Measurements from ENCODE around the gene GGA2.
"Not testable (repeated sequence)": the region's sequence is repeated elsewhere in the genome, so short reads cannot be mapped to it uniquely, and the experiment has no call there.

GGA2 gene

GRCh38 chr16:23465179-23465578 lies 45.1 kb downstream of the GGA2 start:
- Histone ChIP-seq H3K9me3 (ENCODE audit: control insufficient read depth, insufficient read depth, low read length) (no peaks in the 10 kb centered on the region), H3K4me3 (ENCODE audit: low read depth, low read length) (no peak overlapping the region), H3K36me3 (ENCODE audit: control insufficient read depth, insufficient read depth, low read length) (peaks cover 62% of the 10 kb centered on the region), H3K27me3 (ENCODE audit: control insufficient read depth, insufficient read depth, low read length) (no peaks in the 10 kb centered on the region), H3K4me1 (ENCODE audit: control insufficient read depth, insufficient read depth, low read length) (no peaks in the 10 kb centered on the region), H3K9ac (ENCODE audit: low read depth, low read length) (no peak overlapping the region), H3K27ac (ENCODE audit: low read depth, low read length) (no peak overlapping the region)

GRCh38 chr16:23464196-23464595 lies 46.1 kb downstream of the GGA2 start:
- Histone ChIP-seq H3K9me3 (ENCODE audit: control insufficient read depth, insufficient read depth, low read length) (no peaks in the 10 kb centered on the region), H3K36me3 (ENCODE audit: control insufficient read depth, insufficient read depth, low read length) (peaks cover 52% of the 10 kb centered on the region), H3K27ac (ENCODE audit: low read depth, low read length) (no peak overlapping the region)

DNA sequence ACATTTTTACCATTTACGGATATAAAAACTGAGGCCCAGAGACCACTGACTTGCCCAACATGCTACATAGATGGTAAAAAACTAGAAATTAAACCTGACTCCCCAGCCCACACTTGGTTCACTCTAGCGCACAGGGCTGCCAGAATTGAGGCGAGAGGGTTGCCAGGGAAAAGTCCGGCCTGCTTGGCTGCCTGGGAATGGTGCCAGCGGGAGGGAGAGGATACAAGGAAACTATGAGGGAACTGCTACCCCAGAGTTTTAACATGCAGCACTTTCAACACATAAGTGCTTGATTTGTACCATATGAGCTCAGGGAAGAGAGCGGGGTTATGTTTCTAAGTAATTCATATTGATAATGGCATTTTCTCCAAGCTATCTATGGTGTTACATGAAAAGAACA lies 47.3 kb downstream of the GGA2 start:
- H3K36me3 ChIP-seq (ENCODE audit: control insufficient read depth, insufficient read depth, low read length): peaks cover 42% of the 10 kb centered on the region
- not testable (repeated sequence) for H3K27me3 ChIP-seq (ENCODE audit: control insufficient read depth, insufficient read depth, low read length); H3K9me3 ChIP-seq (ENCODE audit: control insufficient read depth, insufficient read depth, low read length); H3K4me1 ChIP-seq (ENCODE audit: control insufficient read depth, insufficient read depth, low read length); H3K27ac ChIP-seq (ENCODE audit: low read depth, low read length); H3K4me3 ChIP-seq (ENCODE audit: low read depth, low read length); H3K9ac ChIP-seq (ENCODE audit: low read depth, low read length)

More at GRCh38 chr16:23464196-23464595, 46.1 kb downstream of the GGA2 start:
- Histone ChIP-seq H3K9ac (ENCODE audit: low read depth, low read length) (no peak overlapping the region), H3K27me3 (ENCODE audit: control insufficient read depth, insufficient read depth, low read length) (no peaks in the 10 kb centered on the region), H3K4me3 (ENCODE audit: low read depth, low read length) (no peak overlapping the region), H3K4me1 (ENCODE audit: control insufficient read depth, insufficient read depth, low read length) (no peaks in the 10 kb centered on the region)

- Histone ChIP-seq H3K9me3 (ENCODE audit: control insufficient read depth, insufficient read depth, low read length) (no peaks in the 10 kb centered on the region), H3K4me3 (ENCODE audit: low read depth, low read length) (peak overlapping the region; percentile 94), H3K36me3 (ENCODE audit: control insufficient read depth, insufficient read depth, low read length) (no peaks in the 10 kb centered on the region), H3K4me1 (ENCODE audit: control insufficient read depth, insufficient read depth, low read length) (no peaks in the 10 kb centered on the region), H3K9ac (ENCODE audit: low read depth, low read length) (no peak overlapping the region; the same call in 1 of the 2 replicates), H3K27me3 (ENCODE audit: control insufficient read depth, insufficient read depth, low read length) (no peaks in the 10 kb centered on the region), H3K27ac (ENCODE audit: low read depth, low read length) (peak overlapping the region; percentile 94)
Observed at GRCh38 chr16:23453338-23454052, 56.8 kb downstream of the GGA2 start.

DNA sequence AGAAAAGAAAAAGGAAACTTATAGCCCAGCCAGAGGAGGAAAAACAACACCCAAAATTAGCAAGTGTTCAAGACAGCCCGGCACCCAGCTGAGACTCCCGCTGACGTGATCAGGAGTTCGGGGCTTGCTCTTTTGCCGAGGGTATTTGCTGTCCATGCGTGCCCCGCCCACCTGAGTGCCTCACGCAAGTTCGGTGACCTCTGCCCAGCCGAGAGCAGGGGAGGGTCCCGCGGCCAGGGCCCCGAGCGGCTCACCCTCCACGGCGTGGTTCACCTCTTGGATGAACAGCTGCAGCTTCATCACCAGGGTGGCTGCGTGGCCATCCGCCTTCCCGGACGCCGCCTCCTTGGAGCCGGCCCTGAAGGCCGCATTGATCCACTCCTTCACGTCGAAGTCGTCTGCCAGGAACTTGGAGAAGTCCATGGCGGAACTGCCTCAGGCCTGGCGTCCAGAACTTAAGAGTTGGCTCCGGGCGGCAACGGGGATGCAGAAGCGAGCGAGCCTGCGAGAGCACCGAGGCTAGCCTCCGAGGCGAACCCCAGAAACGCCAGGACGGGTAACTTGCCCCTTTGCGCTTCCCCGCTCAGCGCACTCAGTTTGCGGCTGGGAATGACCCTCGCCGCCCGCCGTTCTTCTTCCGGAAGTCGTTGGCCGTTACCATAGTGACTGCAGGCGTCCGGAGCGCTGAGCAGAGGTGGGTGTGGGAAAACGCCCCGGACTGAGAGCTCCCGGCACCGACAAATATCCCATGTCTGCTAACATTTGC lies 57.5 kb downstream of the GGA2 start, which contains the start of gene COG7:
TSS of gene COG7 (minus strand) at position 618 of the 766 bp plus-strand sequence. CDS start at position 423, 195 bp downstream.
- Histone ChIP-seq H3K9ac (ENCODE audit: low read depth, low read length) (peak within 1 kb of the TSS; percentile 77), H3K4me1 (ENCODE audit: control insufficient read depth, insufficient read depth, low read length) (no peaks in the 10 kb centered on the region), H3K9me3 (ENCODE audit: control insufficient read depth, insufficient read depth, low read length) (no peaks in the 10 kb centered on the region), H3K4me3 (ENCODE audit: low read depth, low read length) (peak within 1 kb of the TSS; percentile 94), H3K27ac (ENCODE audit: low read depth, low read length) (peak within 1 kb of the TSS; percentile 94), H3K36me3 (ENCODE audit: control insufficient read depth, insufficient read depth, low read length) (no peaks in the 10 kb centered on the region), H3K27me3 (ENCODE audit: control insufficient read depth, insufficient read depth, low read length) (no peaks in the 10 kb centered on the region)

DNA sequence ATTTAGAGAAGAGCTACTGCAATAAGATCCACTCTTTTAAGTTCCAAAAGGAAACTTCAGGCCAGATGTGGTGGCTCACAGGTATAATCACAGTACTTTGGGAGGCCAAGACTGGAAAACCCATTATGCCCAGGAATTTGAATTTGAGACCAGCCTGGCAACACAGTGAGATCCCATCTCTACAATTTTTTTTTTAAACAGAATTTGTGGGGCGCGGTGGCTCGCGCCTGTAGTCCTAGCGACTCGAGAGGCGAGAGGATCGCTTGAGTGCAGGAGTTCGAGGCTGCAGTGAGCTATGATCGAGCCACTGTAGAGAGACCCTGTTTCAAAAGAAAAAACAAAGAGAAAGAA lies 58.1 kb downstream of the GGA2 start:
- Histone ChIP-seq H3K9me3 (ENCODE audit: control insufficient read depth, insufficient read depth, low read length) (no peaks in the 10 kb centered on the region), H3K27me3 (ENCODE audit: control insufficient read depth, insufficient read depth, low read length) (no peaks in the 10 kb centered on the region), H3K9ac (ENCODE audit: low read depth, low read length) (peak overlapping the region; percentile 77; the same call in 1 of the 2 replicates), H3K36me3 (ENCODE audit: control insufficient read depth, insufficient read depth, low read length) (no peaks in the 10 kb centered on the region), H3K27ac (ENCODE audit: low read depth, low read length) (peak overlapping the region; percentile 94), H3K4me3 (ENCODE audit: low read depth, low read length) (peak overlapping the region; percentile 94), H3K4me1 (ENCODE audit: control insufficient read depth, insufficient read depth, low read length) (no peaks in the 10 kb centered on the region)

GRCh38 chr16:23448392-23448791 lies 61.9 kb downstream of the GGA2 start:
- no peak overlapping the region for H3K4me3 ChIP-seq (ENCODE audit: low read depth, low read length)
- no peaks in the 10 kb centered on the region for H3K9me3 ChIP-seq (ENCODE audit: control insufficient read depth, insufficient read depth, low read length)
- H3K4me1 ChIP-seq (ENCODE audit: control insufficient read depth, insufficient read depth, low read length): no peaks in the 10 kb centered on the region
- H3K9ac ChIP-seq (ENCODE audit: low read depth, low read length): no peak overlapping the region
- peaks cover 25% of the 10 kb centered on the region for H3K36me3 ChIP-seq (ENCODE audit: control insufficient read depth, insufficient read depth, low read length)
- no peak overlapping the region for H3K27ac ChIP-seq (ENCODE audit: low read depth, low read length)
- no peaks in the 10 kb centered on the region for H3K27me3 ChIP-seq (ENCODE audit: control insufficient read depth, insufficient read depth, low read length)

DNA sequence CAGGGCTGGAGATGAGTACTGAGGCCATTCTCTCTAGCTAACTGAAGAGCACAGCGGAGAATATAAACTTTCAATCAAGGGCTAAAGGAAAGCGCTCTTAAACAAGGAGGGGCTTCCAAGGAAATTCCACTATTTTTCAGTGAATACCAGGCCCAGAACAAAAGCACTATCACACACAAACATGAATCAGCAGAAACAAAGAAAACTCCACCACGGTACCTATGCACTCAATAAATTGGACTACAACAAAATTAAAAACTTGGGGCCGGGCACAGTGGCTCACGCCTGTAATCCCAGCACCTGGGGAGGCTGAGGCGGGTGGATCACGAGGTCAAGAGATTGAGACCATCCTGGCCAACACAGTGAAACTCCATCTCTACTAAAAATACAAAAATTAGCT lies 72.8 kb downstream of the GGA2 start:
- H3K9ac ChIP-seq (ENCODE audit: low read depth, low read length); H3K27ac ChIP-seq (ENCODE audit: low read depth, low read length); H3K4me1 ChIP-seq (ENCODE audit: control insufficient read depth, insufficient read depth, low read length); H3K27me3 ChIP-seq (ENCODE audit: control insufficient read depth, insufficient read depth, low read length); H3K9me3 ChIP-seq (ENCODE audit: control insufficient read depth, insufficient read depth, low read length); H3K4me3 ChIP-seq (ENCODE audit: low read depth, low read length): not testable (repeated sequence)
- H3K36me3 ChIP-seq (ENCODE audit: control insufficient read depth, insufficient read depth, low read length): peaks cover 51% of the 10 kb centered on the region

DNA sequence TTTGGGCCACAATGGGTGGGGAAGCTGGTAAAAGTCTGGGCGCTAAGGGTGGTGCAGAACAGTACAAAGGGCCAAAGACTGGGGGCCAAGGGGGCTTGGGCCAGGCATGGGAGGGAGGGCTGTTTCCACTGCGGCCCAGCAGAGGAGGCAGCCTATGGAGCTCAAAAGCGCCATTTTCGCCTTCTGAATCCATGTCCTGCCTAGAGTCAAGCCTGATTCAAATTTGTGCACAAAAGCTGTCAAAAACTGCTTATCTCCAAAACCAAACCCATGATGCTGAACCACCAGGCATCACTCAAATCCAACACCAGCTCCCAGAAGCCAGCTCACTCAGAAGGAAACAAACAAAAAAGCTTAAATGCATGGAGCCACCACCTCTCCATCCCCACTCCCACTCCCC lies 73.3 kb downstream of the GGA2 start:
- H3K27me3 ChIP-seq (ENCODE audit: control insufficient read depth, insufficient read depth, low read length): no peaks in the 10 kb centered on the region
- peaks cover 51% of the 10 kb centered on the region for H3K36me3 ChIP-seq (ENCODE audit: control insufficient read depth, insufficient read depth, low read length)
- no peaks in the 10 kb centered on the region for H3K4me1 ChIP-seq (ENCODE audit: control insufficient read depth, insufficient read depth, low read length)
- H3K27ac ChIP-seq (ENCODE audit: low read depth, low read length): no peak overlapping the region
- H3K9me3 ChIP-seq (ENCODE audit: control insufficient read depth, insufficient read depth, low read length): no peaks in the 10 kb centered on the region
- no peak overlapping the region for H3K9ac ChIP-seq (ENCODE audit: low read depth, low read length)
- no peak overlapping the region for H3K4me3 ChIP-seq (ENCODE audit: low read depth, low read length)

GRCh38 chr16:23435500-23435899 lies 74.8 kb downstream of the GGA2 start:
- Histone ChIP-seq H3K27me3 (ENCODE audit: control insufficient read depth, insufficient read depth, low read length) (no peaks in the 10 kb centered on the region), H3K4me1 (ENCODE audit: control insufficient read depth, insufficient read depth, low read length) (no peaks in the 10 kb centered on the region), H3K36me3 (ENCODE audit: control insufficient read depth, insufficient read depth, low read length) (peaks cover 45% of the 10 kb centered on the region), H3K4me3 (ENCODE audit: low read depth, low read length) (no peak overlapping the region), H3K9me3 (ENCODE audit: control insufficient read depth, insufficient read depth, low read length) (no peaks in the 10 kb centered on the region), H3K9ac (ENCODE audit: low read depth, low read length) (no peak overlapping the region), H3K27ac (ENCODE audit: low read depth, low read length) (no peak overlapping the region)

DNA sequence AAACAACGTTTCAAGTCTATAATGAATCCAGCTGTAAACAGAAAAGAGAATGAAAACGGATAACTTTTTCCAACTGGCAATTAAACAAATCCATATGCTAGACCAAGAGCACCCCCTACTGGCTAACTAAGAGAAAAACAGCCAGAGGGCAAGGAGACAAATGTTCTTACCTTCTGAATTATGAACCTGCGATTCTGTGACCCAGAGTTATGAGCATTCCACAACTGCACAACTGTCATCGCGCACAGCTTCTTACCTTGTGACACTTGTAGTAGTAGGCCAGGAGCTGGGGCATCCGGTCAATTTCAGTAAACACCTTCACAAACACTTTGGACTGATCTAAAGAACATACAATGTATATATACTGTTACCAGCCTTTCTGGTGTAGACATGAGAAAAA lies 75.9 kb downstream of the GGA2 start:
- no peak overlapping the region for H3K4me3 ChIP-seq (ENCODE audit: low read depth, low read length)
- H3K27ac ChIP-seq (ENCODE audit: low read depth, low read length): no peak overlapping the region
- H3K9ac ChIP-seq (ENCODE audit: low read depth, low read length): no peak overlapping the region
- no peaks in the 10 kb centered on the region for H3K9me3 ChIP-seq (ENCODE audit: control insufficient read depth, insufficient read depth, low read length)
- no peaks in the 10 kb centered on the region for H3K27me3 ChIP-seq (ENCODE audit: control insufficient read depth, insufficient read depth, low read length)
- H3K4me1 ChIP-seq (ENCODE audit: control insufficient read depth, insufficient read depth, low read length): no peaks in the 10 kb centered on the region
- peaks cover 42% of the 10 kb centered on the region for H3K36me3 ChIP-seq (ENCODE audit: control insufficient read depth, insufficient read depth, low read length)
